ENCODE data around the gene ZSWIM7. TPM values are rescaled to one million over a fixed set of nuclear protein-coding genes. Genes with fewer than 3 reads are reported as not detected.

Gene ZSWIM7
- total RNA-seq, 4 donors from 2014 or later = 7.7 to 21.5 (median 12.9) TPM

DNA sequence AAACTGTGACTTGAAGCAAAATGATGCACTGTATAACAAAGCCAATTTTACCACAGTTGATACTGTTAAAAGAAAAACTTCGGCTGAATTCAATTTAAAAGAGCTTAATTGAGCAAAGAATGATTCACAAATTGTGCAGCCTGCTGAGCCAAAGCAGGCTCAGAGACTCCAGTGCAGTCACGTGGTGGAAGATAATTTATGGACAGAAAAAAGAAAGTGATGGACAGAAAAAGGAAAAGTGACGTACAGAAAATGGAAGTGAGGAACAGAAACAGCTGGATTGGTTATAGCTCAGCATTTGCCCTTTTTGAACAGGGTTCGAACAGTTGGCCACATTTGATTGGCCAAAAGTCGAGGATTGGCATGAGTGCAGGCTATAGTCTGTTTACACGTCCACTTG lies 25.7 kb downstream of the ZSWIM7 start:
- Histone ChIP-seq H3K4me1 (no peaks in the 10 kb centered on the region), H3K27ac (no peak overlapping the region), H3K9me3 (no peaks in the 10 kb centered on the region), H3K4me3 (no peak overlapping the region), H3K36me3 (peaks cover 0 to 27% (median 0%) of the 10 kb centered on the region in 3 donors), H3K27me3 (no peaks in the 10 kb centered on the region)
- TF ChIP-seq POLR2A (IDR thresholded peaks at IDR 0.05) = no peak
- TF ChIP-seq, protein P1, sequence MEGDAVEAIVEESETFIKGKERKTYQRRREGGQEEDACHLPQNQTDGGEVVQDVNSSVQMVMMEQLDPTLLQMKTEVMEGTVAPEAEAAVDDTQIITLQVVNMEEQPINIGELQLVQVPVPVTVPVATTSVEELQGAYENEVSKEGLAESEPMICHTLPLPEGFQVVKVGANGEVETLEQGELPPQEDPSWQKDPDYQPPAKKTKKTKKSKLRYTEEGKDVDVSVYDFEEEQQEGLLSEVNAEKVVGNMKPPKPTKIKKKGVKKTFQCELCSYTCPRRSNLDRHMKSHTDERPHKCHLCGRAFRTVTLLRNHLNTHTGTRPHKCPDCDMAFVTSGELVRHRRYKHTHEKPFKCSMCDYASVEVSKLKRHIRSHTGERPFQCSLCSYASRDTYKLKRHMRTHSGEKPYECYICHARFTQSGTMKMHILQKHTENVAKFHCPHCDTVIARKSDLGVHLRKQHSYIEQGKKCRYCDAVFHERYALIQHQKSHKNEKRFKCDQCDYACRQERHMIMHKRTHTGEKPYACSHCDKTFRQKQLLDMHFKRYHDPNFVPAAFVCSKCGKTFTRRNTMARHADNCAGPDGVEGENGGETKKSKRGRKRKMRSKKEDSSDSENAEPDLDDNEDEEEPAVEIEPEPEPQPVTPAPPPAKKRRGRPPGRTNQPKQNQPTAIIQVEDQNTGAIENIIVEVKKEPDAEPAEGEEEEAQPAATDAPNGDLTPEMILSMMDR (IDR thresholded peaks at IDR 0.05) = no peak
- DNase-seq = no peak

DNA sequence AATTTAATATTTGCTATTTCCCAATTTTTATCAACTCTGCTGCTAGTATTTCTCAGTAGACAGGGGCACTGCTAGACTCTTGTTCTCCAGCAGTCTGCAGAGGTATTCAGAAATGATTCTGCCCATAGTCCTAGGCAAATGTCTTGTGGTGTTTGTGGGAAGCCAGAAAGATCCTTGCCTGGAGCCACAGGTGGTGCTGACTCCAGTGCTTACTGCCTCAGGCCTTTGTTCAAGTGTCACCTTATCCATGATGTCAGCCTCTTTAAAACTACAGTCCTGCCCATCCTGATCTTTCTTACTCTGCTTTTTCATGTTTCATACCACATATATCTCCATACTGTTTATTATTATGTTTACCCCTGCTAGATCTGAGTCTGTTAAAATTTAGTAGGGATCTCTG lies 26.5 kb downstream of the ZSWIM7 start:
- Histone ChIP-seq H3K9me3 (no peaks in the 10 kb centered on the region), H3K4me1 (no peaks in the 10 kb centered on the region), H3K27ac (no peak overlapping the region), H3K36me3 (peaks cover 0 to 26% (median 0%) of the 10 kb centered on the region in 3 donors), H3K27me3 (no peaks in the 10 kb centered on the region), H3K4me3 (no peak overlapping the region)
- no peak for DNase-seq
- no peak for TF ChIP-seq POLR2A (IDR thresholded peaks at IDR 0.05)

DNA sequence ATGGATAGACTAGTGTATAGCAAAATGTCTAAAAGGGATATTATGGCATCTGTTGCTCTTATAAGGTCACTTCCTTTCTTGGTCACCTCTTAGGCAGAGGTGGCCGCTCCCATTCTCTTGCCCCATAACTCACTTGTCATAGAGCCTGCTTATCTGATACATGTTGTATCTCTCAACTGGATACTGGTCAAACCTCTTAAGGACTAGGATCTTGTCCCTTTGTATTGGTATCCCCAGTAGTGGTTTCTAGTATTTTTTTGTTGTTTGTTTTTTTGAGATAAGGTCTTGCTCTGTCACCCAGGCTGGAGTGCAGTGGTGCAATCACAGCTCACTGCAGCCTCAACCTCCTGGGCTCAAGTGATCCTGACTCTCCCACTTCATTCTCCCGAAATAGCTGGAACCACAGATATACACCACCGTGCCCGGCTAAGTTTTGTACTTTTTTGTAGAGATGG lies 27.0 kb downstream of the ZSWIM7 start:
- H3K4me1 ChIP-seq = peaks cover 0 to 3% (median 0%) of the 10 kb centered on the region in 4 donors
- H3K27me3 ChIP-seq = no peaks in the 10 kb centered on the region
- no peak overlapping the region for H3K27ac ChIP-seq
- H3K9me3 ChIP-seq = no peaks in the 10 kb centered on the region
- peaks cover 0 to 21% (median 0%) of the 10 kb centered on the region in 3 donors for H3K36me3 ChIP-seq
- TF ChIP-seq, protein P1 (IDR thresholded peaks at IDR 0.05) = no peak
- no peak for TF ChIP-seq POLR2A (IDR thresholded peaks at IDR 0.05)
- DNase-seq = no peak
- no peak overlapping the region for H3K4me3 ChIP-seq

DNA sequence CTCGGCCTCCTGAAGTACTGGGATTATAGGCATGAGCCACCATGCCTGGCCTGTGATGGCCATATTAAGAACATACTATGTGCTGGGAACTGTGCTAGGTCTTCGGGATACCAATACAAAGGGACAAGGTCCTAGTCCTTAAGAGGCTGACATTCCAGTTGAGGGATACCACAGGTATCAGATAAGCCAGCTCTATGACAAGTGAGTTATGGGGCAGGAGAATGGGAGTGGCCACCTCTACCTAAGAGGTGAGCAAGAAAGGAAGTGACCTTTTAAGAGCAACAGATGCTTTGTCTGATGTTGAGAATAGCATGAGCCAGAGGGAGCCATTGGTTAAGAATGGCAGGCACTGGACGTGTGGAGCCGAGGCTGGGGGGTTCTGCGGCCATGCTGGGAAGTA lies 27.6 kb downstream of the ZSWIM7 start:
- H3K4me3 ChIP-seq = no peak overlapping the region
- no peaks in the 10 kb centered on the region for H3K9me3 ChIP-seq
- no peak overlapping the region for H3K27ac ChIP-seq
- H3K36me3 ChIP-seq = peaks cover 0 to 15% (median 0%) of the 10 kb centered on the region in 3 donors
- no peaks in the 10 kb centered on the region for H3K27me3 ChIP-seq
- peaks cover 0 to 10% (median 0%) of the 10 kb centered on the region in 4 donors for H3K4me1 ChIP-seq
- no peak for DNase-seq
- TF ChIP-seq, protein P1 (IDR thresholded peaks at IDR 0.05) = no peak
- no peak for TF ChIP-seq POLR2A (IDR thresholded peaks at IDR 0.05)

DNA sequence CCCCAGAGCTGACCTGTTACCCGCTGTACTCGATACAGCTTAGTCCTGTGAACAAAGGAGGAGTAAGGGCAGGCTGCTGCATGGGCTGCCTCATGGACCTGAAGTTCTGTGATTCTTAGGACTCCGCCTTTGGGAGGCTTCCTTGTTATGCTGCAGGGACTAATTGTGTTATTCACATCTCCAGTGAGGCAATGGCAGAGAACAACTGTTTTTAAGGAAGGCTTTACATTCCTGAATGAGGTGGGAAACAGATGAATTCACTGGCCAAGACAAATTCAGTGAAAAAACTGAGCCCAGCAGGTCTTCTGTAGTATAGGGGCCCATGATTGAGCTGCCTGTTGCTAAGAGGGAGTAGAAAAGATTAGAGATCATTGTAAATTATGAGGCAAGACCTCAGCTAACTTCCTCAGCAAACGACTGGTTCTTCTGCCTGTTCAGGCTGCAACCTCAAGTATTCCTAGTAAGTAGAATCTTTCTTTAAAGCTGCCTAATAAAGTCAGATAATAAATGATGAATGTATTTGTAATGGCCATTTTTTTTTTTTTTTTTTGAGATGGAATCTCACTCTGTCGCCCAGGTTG lies 28.3 kb downstream of the ZSWIM7 start:
- Histone ChIP-seq H3K27me3 (no peaks in the 10 kb centered on the region), H3K9me3 (no peaks in the 10 kb centered on the region), H3K27ac (no peak overlapping the region), H3K36me3 (peaks cover 0 to 8% (median 0%) of the 10 kb centered on the region in 3 donors), H3K4me3 (no peak overlapping the region), H3K4me1 (peaks cover 0 to 17% (median 0%) of the 10 kb centered on the region in 4 donors)
- TF ChIP-seq, protein P1 (IDR thresholded peaks at IDR 0.05) = no peak
- TF ChIP-seq POLR2A (IDR thresholded peaks at IDR 0.05) = no peak
- no peak for DNase-seq

DNA sequence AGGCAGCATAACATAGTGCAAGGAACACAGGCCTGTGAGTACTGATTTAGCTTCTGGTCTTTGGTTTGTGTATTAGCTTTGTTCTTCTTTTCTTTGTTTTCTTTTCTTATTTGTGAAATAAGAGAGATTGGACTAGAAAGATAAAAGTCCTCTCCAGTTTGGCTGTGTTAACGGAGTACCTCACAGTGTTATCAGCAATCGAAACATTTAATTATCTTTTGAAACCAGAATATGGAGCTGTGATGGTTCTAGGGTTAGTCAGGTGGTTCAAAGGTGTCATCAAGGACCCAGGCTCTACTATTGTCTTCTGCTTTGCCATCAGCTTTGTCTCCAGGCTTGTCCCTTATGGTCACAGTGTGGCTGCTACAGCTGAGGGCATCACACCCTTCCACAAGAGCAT lies 29.0 kb downstream of the ZSWIM7 start:
- Histone ChIP-seq H3K9me3 (no peaks in the 10 kb centered on the region), H3K36me3 (peaks cover 0 to 6% (median 0%) of the 10 kb centered on the region in 3 donors), H3K27me3 (no peaks in the 10 kb centered on the region), H3K4me3 (no peak overlapping the region), H3K4me1 (peaks cover 0 to 18% (median 0%) of the 10 kb centered on the region in 4 donors), H3K27ac (no peak overlapping the region)
- TF ChIP-seq, protein P1 (IDR thresholded peaks at IDR 0.05) = no peak
- TF ChIP-seq POLR2A (IDR thresholded peaks at IDR 0.05) = no peak
- DNase-seq = no peak
